GM12891 (cell line): ENCODE data around the gene KLHL3.

Experiments
- POLR2A ChIP-seq: IDR thresholded peaks from 2 replicates; pipeline ENCODE4 v1.6.1; 2011; ENCODE audit warnings: low read depth, low read length, control low read depth
- POLR2AphosphoS5 ChIP-seq: IDR thresholded peaks from 2 replicates; pipeline ENCODE4 v1.6.1; 2011; ENCODE audit warnings: low read depth, low read length, control low read depth

GRCh38 chr5:137693307-137693950 lies 42.5 kb downstream of the KLHL3 start:
- no peak for TF ChIP-seq POLR2AphosphoS5
- no peak for TF ChIP-seq POLR2A
